ENCODE results near the gene PHYKPL.

- TF ChIP-seq GATA2 (IDR thresholded peaks at IDR 0.05; ENCODE audit: low read depth, low read length) (no peak), GATA3 (IDR thresholded peaks at IDR 0.05; ENCODE audit: low read depth, low read length) (no peak)
These were observed 12.8 kb upstream of the PHYKPL start for GRCh38 chr5:178245389-178245788.

Data from SH-SY5Y (cell line).